Measurements from ENCODE around the gene ZBED1.
"Not testable (repeated sequence)": the region's sequence is repeated elsewhere in the genome, so short reads cannot be mapped to it uniquely, and the experiment has no call there.

- not testable (repeated sequence) for TF ChIP-seq CTCF (optimal IDR thresholded peaks at IDR 0.05 in 1 of 3, IDR thresholded peaks at IDR 0.05 in 1 of 3, conservative IDR thresholded peaks at IDR 0.05 in 1 of 3; ENCODE audit: extremely low read depth in 1 of 3, insufficient read depth in 2 of 3, low read length in 3 of 3); EZH2 (IDR thresholded peaks at IDR 0.05; ENCODE audit: low read length)
Measured at GRCh38 chrX:2534261-2535021, 33.7 kb upstream of the ZBED1 start.

All from keratinocyte (primary cell).